ENCODE results near the gene OCRL. TPM values are rescaled to one million over a fixed set of nuclear protein-coding genes. Genes with fewer than 3 reads are reported as not detected.
"Not testable (repeated sequence)": the region's sequence is repeated elsewhere in the genome, so short reads cannot be mapped to it uniquely, and the experiment has no call there.

OCRL gene
- total RNA-seq, 3 donors from 2014 or later: 27.0 to 34.5 (median 30.7) TPM

GRCh38 chrX:129566073-129566472, 26.0 kb downstream of the OCRL start:
- intact Hi-C loops (cut with DNase I, micrococcal nuclease): no loop called here
- H3K36me3 ChIP-seq (ENCODE audit: low read depth): no peaks in the 10 kb centered on the region
- H3K4me3 ChIP-seq: no peak overlapping the region
- no peaks in the 10 kb centered on the region for H3K4me1 ChIP-seq (ENCODE audit: low read depth)
- no peak for DNase-seq
- H3K9me3 ChIP-seq: no peaks in the 10 kb centered on the region
- TF ChIP-seq CTCF (IDR thresholded peaks at IDR 0.05): no peak
- ATAC-seq: no peak

GRCh38 chrX:129568349-129568748, 28.3 kb downstream of the OCRL start:
- DNase-seq (no peak), ATAC-seq (no peak)
- intact Hi-C loops (cut with DNase I, micrococcal nuclease): no loop called here
- Histone ChIP-seq H3K4me1 (ENCODE audit: low read depth) (no peaks in the 10 kb centered on the region), H3K4me3 (no peak overlapping the region), H3K9me3 (no peaks in the 10 kb centered on the region), H3K36me3 (ENCODE audit: low read depth) (no peaks in the 10 kb centered on the region)
- no peak for TF ChIP-seq CTCF (IDR thresholded peaks at IDR 0.05)

- TF ChIP-seq CTCF (IDR thresholded peaks at IDR 0.05): no peak
- no peak overlapping the region for H3K4me3 ChIP-seq
- DNase-seq: no peak
- intact Hi-C loops (cut with DNase I, micrococcal nuclease): no loop called here
- no peak for ATAC-seq
- no peaks in the 10 kb centered on the region for H3K9me3 ChIP-seq
- H3K36me3 ChIP-seq (ENCODE audit: low read depth): no peaks in the 10 kb centered on the region
- no peaks in the 10 kb centered on the region for H3K4me1 ChIP-seq (ENCODE audit: low read depth)
Measured at GRCh38 chrX:129572422-129572821, 32.4 kb downstream of the OCRL start.

GRCh38 chrX:129573652-129574051, 33.6 kb downstream of the OCRL start:
- DNase-seq; H3K4me3 ChIP-seq; H3K9me3 ChIP-seq; H3K4me1 ChIP-seq (ENCODE audit: low read depth); H3K36me3 ChIP-seq (ENCODE audit: low read depth); ATAC-seq; intact Hi-C loops (cut with DNase I, micrococcal nuclease): not testable (repeated sequence)

- no peaks in the 10 kb centered on the region for H3K36me3 ChIP-seq (ENCODE audit: low read depth)
- ATAC-seq (no peak), DNase-seq (no peak)
Measured at GRCh38 chrX:129574214-129574613, 34.2 kb downstream of the OCRL start.

GRCh38 chrX:129576539-129576938, 36.5 kb downstream of the OCRL start:
- intact Hi-C loops (cut with DNase I, micrococcal nuclease): no loop called here
- TF ChIP-seq CTCF (IDR thresholded peaks at IDR 0.05): no peak
- ATAC-seq: no peak
- Histone ChIP-seq H3K4me3 (no peak overlapping the region), H3K4me1 (ENCODE audit: low read depth) (no peaks in the 10 kb centered on the region), H3K9me3 (no peaks in the 10 kb centered on the region), H3K36me3 (ENCODE audit: low read depth) (no peaks in the 10 kb centered on the region)
- no peak for DNase-seq

More at GRCh38 chrX:129574214-129574613, 34.2 kb downstream of the OCRL start:
- intact Hi-C loops (cut with DNase I, micrococcal nuclease): no loop called here
- no peak for TF ChIP-seq CTCF (IDR thresholded peaks at IDR 0.05)
- Histone ChIP-seq H3K4me1 (ENCODE audit: low read depth) (no peaks in the 10 kb centered on the region), H3K9me3 (no peaks in the 10 kb centered on the region), H3K4me3 (no peak overlapping the region)

All from mucosa of descending colon (tissue), 3 donors.